K562 (cell line): ENCODE results near the gene FRK. TPM values are rescaled to one million over a fixed set of nuclear protein-coding genes. Genes with fewer than 3 reads are reported as not detected.
A peak's percentile ranks its signal among the peaks of the same experiment; 100 is the strongest.

Experiments used
- ARID2 ChIP-seq: fragments of 450-650 bp; IDR thresholded peaks from 2 replicates; pipeline ENCODE4 v1.6.1; 2017; ENCODE audit warnings: antibody characterized with exemption, mild to moderate bottlenecking
- CREB3L1 ChIP-seq: fragments of 450-650 bp; IDR thresholded peaks from 2 replicates; pipeline ENCODE4 v1.6.1; 2014; ENCODE audit warnings: low read depth, mild to moderate bottlenecking, moderate library complexity, borderline replicate concordance
- CREBBP ChIP-seq: IDR thresholded peaks from one replicate; pipeline ENCODE4 v1.6.1; 2012; ENCODE audit warnings: low read depth, mild to moderate bottlenecking, control low read depth, inconsistent platforms, low read length
- FOXA1 ChIP-seq: fragments of 450-650 bp; IDR thresholded peaks from 2 replicates; pipeline ENCODE4 v1.6.1; 2016; ENCODE audit warnings: mild to moderate bottlenecking, borderline replicate concordance
- FOXP4 ChIP-seq: sonication (generic); formaldehyde crosslinking; IDR thresholded peaks from 2 replicates; pipeline ENCODE4 v1.8.0; 2022; ENCODE audit warnings: mild to moderate bottlenecking, missing genetic modification reagents, borderline replicate concordance
- HEY1 ChIP-seq: fragments of 250-450 bp; sonication (Bioruptor Pico); IDR thresholded peaks from 2 replicates; pipeline ENCODE4 v1.5.0; 2020; ENCODE audit warnings: mild to moderate bottlenecking, moderate library complexity, borderline replicate concordance
- HMGN3 ChIP-seq: IDR thresholded peaks from 2 replicates; pipeline ENCODE4 v1.6.1; 2011; ENCODE audit warnings: borderline replicate concordance, low read depth, mild to moderate bottlenecking, mixed read lengths, low read length; ENCODE audit not compliant: insufficient read length; ENCODE audit errors: extremely low read depth
- HNRNPLL ChIP-seq: fragments of 200-400 bp; formaldehyde crosslinking; IDR thresholded peaks from 2 replicates; pipeline ENCODE4 v1.6.1; 2017; ENCODE audit warnings: low read length, low read depth, mild to moderate bottlenecking; ENCODE audit not compliant: poor library complexity, severe bottlenecking
- JUNB ChIP-seq: fragments of 450-650 bp; formaldehyde crosslinking; conservative IDR thresholded peaks from 2 replicates; pipeline ENCODE4 v1.4.0; 2020; ENCODE audit warnings: mild to moderate bottlenecking
- NFRKB ChIP-seq: fragments of 450-650 bp; IDR thresholded peaks from 2 replicates; pipeline ENCODE4 v1.6.1; 2016; ENCODE audit warnings: low read depth
- SOX6 ChIP-seq: fragments of 450-650 bp; IDR thresholded peaks from 2 replicates; pipeline ENCODE4 v1.6.1; 2014; ENCODE audit warnings: mild to moderate bottlenecking
- UBTF ChIP-seq, 2 experiments: IDR thresholded peaks; 2 replicates each; pipeline ENCODE4 v1.6.1; 2012; ENCODE audit warnings: improper control_type of control experiment in 2 of 2, low read depth in 2 of 2, low read length in 2 of 2, borderline replicate concordance in 1 of 2
- ZFP1 ChIP-seq: fragments of 450-650 bp; formaldehyde crosslinking; IDR thresholded peaks from 2 replicates; pipeline ENCODE4 v1.4.0; 2020; ENCODE audit warnings: mild to moderate bottlenecking, mixed read lengths
- ZFPM2 ChIP-seq: fragments of 250-450 bp; sonication (Bioruptor Pico); IDR thresholded peaks from 2 replicates; pipeline ENCODE4 v1.5.1; 2022; ENCODE audit warnings: mild to moderate bottlenecking
- ZFX ChIP-seq: sonication (generic); formaldehyde crosslinking; IDR thresholded peaks from 2 replicates; pipeline ENCODE4 v1.8.0; 2022; ENCODE audit warnings: mild to moderate bottlenecking, missing genetic modification reagents, moderate library complexity
- ZNF277 ChIP-seq: fragments of 250-450 bp; sonication (Bioruptor Pico); IDR thresholded peaks from 2 replicates; pipeline ENCODE4 v1.8.0; 2022; ENCODE audit warnings: inconsistent platforms, mild to moderate bottlenecking, moderate library complexity, borderline replicate concordance
- ZNF511 ChIP-seq: sonication (generic); formaldehyde crosslinking; IDR thresholded peaks from 2 replicates; pipeline ENCODE4 v1.8.0; 2022; ENCODE audit warnings: mild to moderate bottlenecking, missing genetic modification reagents
- ZNF76 ChIP-seq: fragments of 250-450 bp; sonication (Bioruptor Pico); IDR thresholded peaks from 2 replicates; pipeline ENCODE4 v1.4.0; 2020; ENCODE audit warnings: mild to moderate bottlenecking, moderate library complexity, borderline replicate concordance
- polyA plus RNA-seq, 8 experiments: library from polyadenylated mRNA; depleted of rRNA in 4 of 8; stranded (reverse) in 5 of 8; unstranded in 3 of 8; fragments of >200 nt; fragmentation: Nextera tagmentation in 2 of 8; fragmentation: Illumina TruSeq in 1 of 8; extraction: Ambion mirVana in 2 of 8; extraction: Trizol in 1 of 8; gene quantifications; 2 replicates each; pipeline versions ENCODE4 v1.2.1 to v1.2.3, GENCODE V29; 2011 to 2014; ENCODE audit warnings: inconsistent platforms in 1 of 8, missing spikeins in 1 of 8
- total RNA-seq, 7 experiments: library from RNA; depleted of rRNA in 6 of 7; stranded (reverse); fragments of >200 nt in 6 of 7; fragmentation: Illumina TruSeq in 2 of 7; extraction: Trizol in 2 of 7; gene quantifications; 2 replicates each; pipeline versions ENCODE4 v1.2.1 to v1.2.3, GENCODE V29; 2011 to 2021; ENCODE audit warnings: low replicate concordance in 1 of 7

Gene FRK
- total and polyA plus RNA-seq, 9 of the 15 experiments (the other 6 are each of a cell fraction or from before 2014, with no cell fraction given) = 0.01 to 0.29 (median 0.09) TPM

- TF ChIP-seq FOXP4 (CRISPR knock-in tag) (peak; percentile 88; the same call in 1 of the 2 replicates), ZNF277 (CRISPR knock-in tag) (no peak), CREBBP (no peak), UBTF (IDR thresholded peaks at IDR 0.05; ENCODE audit: borderline replicate concordance in 1 of 2, low read depth in 2 of 2, low read length in 2 of 2) (peak; percentile 80 to 90; a peak in 3 of 4 replicates), ZFPM2 (CRISPR knock-in tag) (no peak), CREB3L1 (peak; percentile 78; the same call in 1 of the 2 replicates), HEY1 (CRISPR knock-in tag) (no peak), JUNB (CRISPR knock-in tag) (no peak), NFRKB (peak; percentile 47; the same call in 1 of the 2 replicates), SOX6 (peak; percentile 51; the same call in 1 of the 2 replicates), ZFP1 (CRISPR knock-in tag) (no peak), FOXA1 (no peak), ZNF76 (no peak), ARID2 (no peak), HMGN3 (no peak), ZNF511 (0 out of 2 replicates have a peak, but pooled peaks have one; percentile 16), ZFX (CRISPR knock-in tag) (peak; percentile 96), HNRNPLL (peak; percentile 91)
These were observed 40.0 kb upstream of the FRK start, which contains the start of gene NT5DC1 (continued) for GRCh38 chr6:116100419-116101301.
